Activated CD4-positive, alpha-beta T cell treated with anti-CD3 and anti-CD28 coated beads, Interleukin-2, amount 10 ng/mL, durations not matched to agents 7 days and 5 days (primary cell): ENCODE data around the gene NSFL1C. TPM values are rescaled to one million over a fixed set of nuclear protein-coding genes. Genes with fewer than 3 reads are reported as not detected.

Source experiments
- CTCF ChIA-PET: fragments of 350-600 bp; sonication (Branson Sonifier 250); formaldehyde crosslinking; loops from one replicate; lab custom pipeline; 2021; ENCODE audit warnings: antibody characterized with exemption; lab: Charles Lee
- POLR2A ChIA-PET: fragments of 350-600 bp; sonication (Branson Sonifier 250); formaldehyde crosslinking; loops from one replicate; lab custom pipeline; 2021; ENCODE audit warnings: antibody characterized with exemption; lab: Charles Lee
- DNase-seq: peaks from one replicate; pipeline ENCODE4 v3.0.0-alpha.2; 2020
- H3K27ac Mint-ChIP-seq: one replicate; pipeline ENCODE4 v1.8.0; 2021; ENCODE audit warnings: mild to moderate bottlenecking, moderate library complexity, mixed read lengths
- H3K27me3 Mint-ChIP-seq: one replicate; pipeline ENCODE4 v1.8.0; 2021; ENCODE audit warnings: mixed read lengths
- H3K36me3 Mint-ChIP-seq: one replicate; pipeline ENCODE4 v1.8.0; 2021; ENCODE audit warnings: low read depth, mixed read lengths
- H3K4me1 Mint-ChIP-seq: one replicate; pipeline ENCODE4 v1.8.0; 2021; ENCODE audit warnings: mixed read lengths
- H3K4me3 Mint-ChIP-seq: one replicate; pipeline ENCODE4 v1.8.0; 2021; ENCODE audit warnings: mild to moderate bottlenecking, moderate library complexity, mixed read lengths
- H3K9me3 Mint-ChIP-seq: one replicate; pipeline ENCODE4 v1.8.0; 2021; ENCODE audit warnings: mixed read lengths
- total RNA-seq, 2 experiments: library from RNA; stranded (reverse); gene quantifications; one replicate each; pipeline ENCODE4 v1.2.3, GENCODE V29; 2021

Gene NSFL1C
- total RNA-seq, 2 experiments from 2014 or later, result 56.5 to 64.8 TPM

GRCh38 chr20:1443085-1443484 is 23.6 kb downstream of the NSFL1C start:
- no peak overlapping the region for H3K27ac Mint-ChIP-seq
- no peak overlapping the region for H3K4me3 Mint-ChIP-seq
- POLR2A ChIA-PET, result no interaction called here
- CTCF ChIA-PET, result interaction anchor here (1.2 kb wide), 2 partner anchors 15 to 131 kb away, joined by 3 to 4 read pairs; no protein-coding TSS in a partner anchor
- H3K36me3 Mint-ChIP-seq, result peaks cover 27% of the 10 kb centered on the region
- H3K9me3 Mint-ChIP-seq, result no peaks in the 10 kb centered on the region
- no peaks in the 10 kb centered on the region for H3K27me3 Mint-ChIP-seq
- DNase-seq, result no peak
- H3K4me1 Mint-ChIP-seq, result peaks cover 19% of the 10 kb centered on the region

- H3K27me3 Mint-ChIP-seq, result no peaks in the 10 kb centered on the region
- H3K4me3 Mint-ChIP-seq, result no peak overlapping the region
- peaks cover 21% of the 10 kb centered on the region for H3K4me1 Mint-ChIP-seq
- peaks cover 23% of the 10 kb centered on the region for H3K36me3 Mint-ChIP-seq
- no peaks in the 10 kb centered on the region for H3K9me3 Mint-ChIP-seq
- ChIA-PET CTCF (no interaction called here), POLR2A (no interaction called here)
- no peak for DNase-seq
- H3K27ac Mint-ChIP-seq, result no peak overlapping the region
These were observed 24.3 kb downstream of the NSFL1C start for GRCh38 chr20:1442304-1442703.

- Mint-ChIP-seq H3K4me3 (no peak overlapping the region), H3K4me1 (peaks cover 29% of the 10 kb centered on the region), H3K9me3 (no peaks in the 10 kb centered on the region), H3K36me3 (peaks cover 18% of the 10 kb centered on the region), H3K27me3 (no peaks in the 10 kb centered on the region), H3K27ac (no peak overlapping the region)
- CTCF ChIA-PET, result no interaction called here
- POLR2A ChIA-PET, result no interaction called here
- DNase-seq, result no peak
These were observed 25.5 kb downstream of the NSFL1C start for GRCh38 chr20:1441133-1441532.

GRCh38 chr20:1440024-1440423 is 26.6 kb downstream of the NSFL1C start:
- Mint-ChIP-seq H3K27me3 (no peaks in the 10 kb centered on the region), H3K36me3 (peaks cover 18% of the 10 kb centered on the region), H3K9me3 (no peaks in the 10 kb centered on the region), H3K27ac (no peak overlapping the region), H3K4me3 (no peak overlapping the region), H3K4me1 (peaks cover 40% of the 10 kb centered on the region)
- ChIA-PET CTCF (interaction anchor here (0.9 kb wide), 1 partner anchor 19 kb away, joined by 3 read pairs; no protein-coding TSS in a partner anchor), POLR2A (no interaction called here)
- peak; percentile 36 for DNase-seq

- no peak overlapping the region for H3K4me3 Mint-ChIP-seq
- H3K27ac Mint-ChIP-seq, result no peak overlapping the region
- H3K27me3 Mint-ChIP-seq, result peaks cover 8% of the 10 kb centered on the region
- ChIA-PET CTCF (interaction anchor here (0.7 to 1.4 kb wide), 6 partner anchors 10 to 140 kb away, joined by 3 to 4 read pairs (median 4); partner anchors contain the start of gene FKBP1A), POLR2A (no interaction called here)
- DNase-seq, result no peak
- H3K36me3 Mint-ChIP-seq, result peaks cover 11% of the 10 kb centered on the region
- peaks cover 6% of the 10 kb centered on the region for H3K9me3 Mint-ChIP-seq
- peaks cover 51% of the 10 kb centered on the region for H3K4me1 Mint-ChIP-seq
These were observed 28.3 kb downstream of the NSFL1C start for GRCh38 chr20:1438361-1438760.

- H3K36me3 Mint-ChIP-seq, result peaks cover 8% of the 10 kb centered on the region
- DNase-seq, result peak; percentile 88
- H3K27ac Mint-ChIP-seq, result peak overlapping the region; percentile 43
- H3K9me3 Mint-ChIP-seq, result peaks cover 6% of the 10 kb centered on the region
- peaks cover 51% of the 10 kb centered on the region for H3K4me1 Mint-ChIP-seq
- H3K4me3 Mint-ChIP-seq, result no peak overlapping the region
- CTCF ChIA-PET, result interaction anchor here (0.7 to 2.4 kb wide), 11 partner anchors 10 to 137 kb away, joined by 3 to 22 read pairs (median 3); no protein-coding TSS in a partner anchor
- POLR2A ChIA-PET, result no interaction called here
- peaks cover 14% of the 10 kb centered on the region for H3K27me3 Mint-ChIP-seq
These were observed 29.3 kb downstream of the NSFL1C start for GRCh38 chr20:1437235-1437904.

- Mint-ChIP-seq H3K9me3 (peaks cover 6% of the 10 kb centered on the region), H3K36me3 (peaks cover 5% of the 10 kb centered on the region), H3K4me1 (peaks cover 47% of the 10 kb centered on the region), H3K27me3 (peaks cover 23% of the 10 kb centered on the region), H3K27ac (no peak overlapping the region), H3K4me3 (no peak overlapping the region)
- ChIA-PET POLR2A (interaction anchor here (0.6 kb wide), 1 partner anchor 53 kb away, joined by 4 read pairs; no protein-coding TSS in a partner anchor), CTCF (interaction anchor here (0.6 to 2.4 kb wide), 9 partner anchors 10 to 1504 kb away, joined by 3 to 22 read pairs (median 4); no protein-coding TSS in a partner anchor)
- DNase-seq, result no peak
These were observed 30.4 kb downstream of the NSFL1C start for GRCh38 chr20:1436263-1436662.

- Mint-ChIP-seq H3K27ac (no peak overlapping the region), H3K9me3 (peaks cover 6% of the 10 kb centered on the region), H3K27me3 (peaks cover 30% of the 10 kb centered on the region), H3K36me3 (peaks cover 5% of the 10 kb centered on the region), H3K4me3 (no peak overlapping the region), H3K4me1 (peaks cover 39% of the 10 kb centered on the region)
- DNase-seq, result no peak
- ChIA-PET POLR2A (no interaction called here), CTCF (interaction anchor here (0.6 to 2.4 kb wide), 8 partner anchors 9 to 959 kb away, joined by 3 to 22 read pairs (median 4); partner anchors contain the start of gene NSFL1C)
These were observed 31.3 kb downstream of the NSFL1C start for GRCh38 chr20:1435337-1435699.

GRCh38 chr20:1434571-1435336 is 31.9 kb downstream of the NSFL1C start:
- peak overlapping the region; percentile 28 for H3K4me3 Mint-ChIP-seq
- ChIA-PET CTCF (interaction anchor here (0.6 to 2.4 kb wide), 6 partner anchors 9 to 122 kb away, joined by 3 to 22 read pairs (median 4); partner anchors contain the start of gene NSFL1C), POLR2A (no interaction called here)
- peak overlapping the region; percentile 67 for H3K27ac Mint-ChIP-seq
- peaks cover 6% of the 10 kb centered on the region for H3K9me3 Mint-ChIP-seq
- H3K4me1 Mint-ChIP-seq, result peaks cover 36% of the 10 kb centered on the region
- H3K27me3 Mint-ChIP-seq, result peaks cover 32% of the 10 kb centered on the region
- DNase-seq, result peak; percentile 87
- H3K36me3 Mint-ChIP-seq, result peaks cover 5% of the 10 kb centered on the region

GRCh38 chr20:1431158-1431557 is 35.5 kb downstream of the NSFL1C start:
- peaks cover 6% of the 10 kb centered on the region for H3K9me3 Mint-ChIP-seq
- peaks cover 35% of the 10 kb centered on the region for H3K27me3 Mint-ChIP-seq
- no peak for DNase-seq
- ChIA-PET CTCF (no interaction called here), POLR2A (no interaction called here)
- H3K4me1 Mint-ChIP-seq, result peaks cover 39% of the 10 kb centered on the region
- H3K4me3 Mint-ChIP-seq, result no peak overlapping the region
- H3K27ac Mint-ChIP-seq, result no peak overlapping the region
- peaks cover 5% of the 10 kb centered on the region for H3K36me3 Mint-ChIP-seq

- Mint-ChIP-seq H3K4me1 (peaks cover 28% of the 10 kb centered on the region), H3K4me3 (no peak overlapping the region), H3K27me3 (peaks cover 38% of the 10 kb centered on the region), H3K9me3 (peaks cover 6% of the 10 kb centered on the region), H3K27ac (no peak overlapping the region), H3K36me3 (peaks cover 5% of the 10 kb centered on the region)
- ChIA-PET POLR2A (no interaction called here), CTCF (no interaction called here)
- no peak for DNase-seq
These were observed 36.6 kb downstream of the NSFL1C start for GRCh38 chr20:1430004-1430451.

- Mint-ChIP-seq H3K4me1 (peaks cover 22% of the 10 kb centered on the region), H3K27me3 (peaks cover 36% of the 10 kb centered on the region), H3K4me3 (no peak overlapping the region), H3K27ac (no peak overlapping the region), H3K36me3 (peaks cover 4% of the 10 kb centered on the region), H3K9me3 (peaks cover 4% of the 10 kb centered on the region)
- CTCF ChIA-PET, result no interaction called here
- DNase-seq, result no peak
- POLR2A ChIA-PET, result no interaction called here
These were observed 37.4 kb downstream of the NSFL1C start for GRCh38 chr20:1429143-1429728.
